ENCODE data around the gene S100A3.
"Not testable (repeated sequence)": the region's sequence is repeated elsewhere in the genome, so short reads cannot be mapped to it uniquely, and the experiment has no call there.

Gene S100A3, protein sequence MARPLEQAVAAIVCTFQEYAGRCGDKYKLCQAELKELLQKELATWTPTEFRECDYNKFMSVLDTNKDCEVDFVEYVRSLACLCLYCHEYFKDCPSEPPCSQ

DNA sequence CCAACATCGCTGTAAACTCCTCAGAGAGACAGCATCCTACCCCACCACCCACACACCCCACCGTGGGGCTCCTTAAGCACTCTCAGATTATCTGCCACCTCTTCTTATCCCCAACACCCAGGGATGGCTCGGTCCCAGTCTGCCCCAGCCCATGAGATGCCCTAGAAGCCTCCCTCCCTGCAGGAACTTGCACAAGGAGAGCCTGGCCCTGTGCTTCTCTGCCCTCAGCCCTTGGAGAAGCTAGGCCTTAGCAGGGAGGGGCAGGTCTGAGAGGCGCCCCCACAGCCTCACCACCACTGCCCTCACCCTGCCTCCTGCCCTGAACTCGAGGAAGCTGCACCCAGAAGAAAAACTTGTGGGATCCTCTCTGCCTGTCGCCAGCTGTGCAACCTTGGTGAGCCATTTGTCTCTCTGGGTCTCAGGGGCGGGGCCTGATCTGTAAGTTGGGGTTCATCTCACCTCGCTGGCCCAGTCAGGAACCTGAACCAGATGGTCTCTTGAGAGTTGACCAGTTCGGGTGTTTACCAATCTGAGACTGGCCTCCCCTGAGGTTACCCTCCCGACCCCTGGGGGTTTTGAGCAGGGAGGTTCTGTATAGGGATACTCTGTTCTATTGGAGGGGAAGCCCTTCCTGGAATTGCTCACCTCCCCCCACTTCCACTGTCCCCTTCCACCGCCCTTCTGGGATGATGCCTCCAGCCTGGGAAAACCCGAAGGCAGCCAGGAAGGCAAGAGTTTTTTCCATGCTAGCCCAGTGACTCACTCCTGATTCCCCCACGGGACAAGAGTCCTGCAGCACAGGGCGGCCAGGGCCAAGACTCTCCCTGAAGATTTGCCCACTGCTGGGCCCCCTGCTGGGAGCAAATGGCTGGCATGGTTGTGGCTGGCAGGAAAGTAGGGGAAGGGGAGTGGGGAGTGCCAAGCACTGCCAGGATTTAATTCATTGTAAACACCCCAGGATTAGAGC, at the start of gene S100A3:
TSS of gene S100A3 (minus strand) at position 537 of the 967 bp plus-strand sequence. CDS start 773 bp downstream, outside the sequence.
- DNase-seq, result no peak

DNA sequence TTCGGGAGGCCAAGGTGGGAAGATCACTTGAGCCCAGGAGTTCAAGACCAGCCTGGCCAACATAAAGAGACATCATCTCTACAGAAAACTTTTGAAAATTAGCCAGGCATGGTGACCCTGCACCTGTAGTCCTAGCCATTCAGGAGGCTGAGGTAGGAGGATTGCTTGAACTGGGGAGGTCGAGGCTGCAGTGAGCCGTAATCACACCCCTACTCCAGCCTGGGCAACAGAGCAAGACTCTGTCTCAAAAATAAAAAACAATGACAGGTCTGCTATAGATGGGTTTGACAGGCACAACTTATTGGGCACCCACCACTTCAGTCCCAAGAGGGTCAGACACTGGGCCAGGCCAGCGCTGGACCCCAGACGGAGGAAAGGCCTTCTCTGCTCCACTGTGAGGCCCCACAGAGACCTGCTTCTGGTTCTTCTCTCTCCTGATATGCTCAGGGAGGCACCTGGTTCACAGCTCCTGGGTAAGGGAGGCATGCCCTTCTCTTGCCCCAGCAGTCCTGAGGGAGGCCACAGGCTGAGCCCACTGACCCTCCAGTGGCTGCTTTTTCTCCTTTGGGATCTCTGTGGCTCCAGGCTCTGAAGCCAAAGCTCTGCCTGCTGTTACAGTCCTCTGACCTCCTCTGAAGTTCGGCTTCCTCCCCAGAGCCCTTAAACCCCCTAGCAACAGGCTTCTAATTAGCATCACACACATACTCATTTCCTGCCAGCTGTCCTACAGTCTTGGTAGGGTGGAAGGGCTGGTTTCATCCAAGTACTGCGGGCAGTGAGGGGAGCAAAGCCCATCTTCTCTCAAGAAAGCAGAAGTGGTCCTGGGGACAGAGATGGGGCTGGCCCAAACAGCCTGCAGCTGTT, 49.5 kb upstream of the S100A3 start:
- no peak for DNase-seq

DNA sequence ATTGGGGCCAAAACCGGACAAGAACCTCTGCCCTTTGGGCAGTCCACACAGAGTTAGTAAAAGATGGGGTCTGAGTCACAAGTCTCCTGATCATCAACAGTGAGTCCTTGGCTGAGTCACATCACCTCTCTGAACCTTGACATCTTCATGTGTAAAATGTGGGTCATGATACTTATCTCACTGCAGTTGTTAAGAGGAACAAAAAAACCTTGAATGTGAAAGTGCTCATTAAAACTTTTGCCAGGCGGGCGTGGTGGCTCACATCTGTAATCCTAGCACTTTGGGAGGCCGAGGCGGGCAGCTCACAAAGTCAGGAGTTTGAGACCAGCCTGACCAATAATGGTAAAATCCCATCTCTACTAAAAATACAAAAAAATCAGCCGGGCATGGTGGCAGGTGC, 48.1 kb upstream of the S100A3 start:
- DNase-seq, result no peak

DNA sequence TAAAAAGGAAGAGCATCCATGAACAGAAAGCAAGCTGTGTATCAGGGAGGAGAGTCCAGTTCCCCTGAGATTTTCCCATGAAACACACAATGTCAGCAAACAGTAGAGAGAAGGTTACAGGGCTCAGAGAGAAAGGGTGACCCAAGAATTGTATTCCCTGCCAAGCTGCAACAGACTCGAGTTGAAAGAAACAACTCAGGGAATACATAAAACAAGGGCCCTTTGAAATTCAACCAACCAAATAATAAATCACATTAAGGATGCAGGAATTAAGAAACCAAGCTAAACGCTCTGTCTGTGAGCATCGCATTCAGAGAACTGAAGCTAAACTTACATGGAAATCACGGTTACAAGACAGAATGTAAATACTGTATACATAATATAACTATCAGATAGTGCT, 43.7 kb upstream of the S100A3 start:
- DNase-seq, result no peak

DNA sequence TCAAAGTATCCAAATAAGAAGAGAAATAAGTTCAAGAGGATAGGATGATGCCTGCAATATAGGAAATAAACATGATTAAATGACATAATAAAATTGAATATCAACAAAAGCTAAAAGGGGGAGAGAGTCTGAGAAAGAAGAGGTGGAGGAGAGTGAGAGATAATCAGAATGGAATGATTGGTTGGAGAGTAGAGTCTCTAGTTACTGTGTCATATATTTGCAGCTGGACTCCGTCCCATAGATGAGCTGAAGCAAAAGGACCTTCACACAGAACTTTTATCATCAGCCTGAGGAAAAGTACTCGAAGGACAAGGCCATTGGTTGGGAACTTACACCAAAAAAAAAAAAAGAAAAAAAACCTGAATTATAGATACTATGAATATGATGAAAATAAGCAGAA, 39.4 kb upstream of the S100A3 start:
- no peak for DNase-seq

DNA sequence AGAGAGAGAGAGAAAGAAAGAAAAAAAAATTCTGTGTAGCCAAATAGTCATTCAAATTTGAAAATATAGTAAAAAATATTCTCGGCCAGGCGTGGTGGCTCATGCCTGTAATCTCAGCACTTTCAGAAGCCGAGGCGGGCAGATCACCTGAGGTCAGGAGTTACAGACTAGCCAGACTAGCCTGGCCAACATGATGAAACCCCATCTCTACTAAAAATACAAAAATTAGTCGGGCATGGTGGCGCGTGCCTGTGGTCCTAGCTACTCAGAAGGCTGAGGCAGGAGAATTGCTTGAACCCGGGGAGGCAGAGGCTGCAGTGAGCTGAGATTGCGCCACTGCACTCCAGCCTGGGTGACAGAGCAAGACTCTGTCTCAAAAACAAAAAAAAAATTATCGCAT, 39.0 kb upstream of the S100A3 start:
- not testable (repeated sequence) for DNase-seq

DNA sequence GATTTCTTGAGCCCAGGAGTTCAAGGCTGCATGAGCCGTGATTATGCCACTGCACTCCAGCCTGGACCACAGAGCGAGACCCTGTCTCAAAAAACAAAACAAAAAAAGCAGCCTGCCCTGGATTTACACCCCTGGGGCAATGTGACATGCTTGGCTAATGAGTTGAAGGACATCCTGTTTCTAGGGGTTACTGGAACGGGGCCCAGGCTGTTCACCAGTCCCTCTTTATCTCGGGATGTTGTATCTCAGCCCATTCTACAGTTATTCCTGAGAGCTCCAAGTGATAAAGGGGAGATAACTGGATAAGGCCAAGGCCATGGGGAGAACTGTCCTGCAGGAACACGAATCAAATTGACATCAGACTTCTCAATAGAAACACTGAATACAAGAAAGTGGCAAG, 38.3 kb upstream of the S100A3 start:
- DNase-seq, result no peak

DNA sequence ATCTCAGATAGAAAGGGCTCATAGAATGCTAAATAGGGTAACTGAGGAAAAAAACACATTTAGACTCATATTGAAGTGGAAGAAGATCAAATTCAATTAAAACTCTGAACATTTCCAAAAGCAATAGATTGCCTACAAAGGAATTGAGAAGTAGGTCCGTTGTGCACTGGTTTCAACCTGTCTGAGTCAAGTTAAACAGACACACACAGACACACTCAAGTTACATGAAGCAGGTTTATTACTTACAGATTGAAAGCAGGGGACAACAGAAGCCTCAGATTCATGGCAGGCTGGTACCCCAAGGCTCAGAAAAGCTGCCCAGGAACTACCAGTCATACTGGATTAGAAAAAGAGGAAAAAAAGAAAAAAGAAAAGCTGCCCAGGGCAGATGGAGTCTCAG, 37.3 kb upstream of the S100A3 start:
- no peak for DNase-seq

DNA sequence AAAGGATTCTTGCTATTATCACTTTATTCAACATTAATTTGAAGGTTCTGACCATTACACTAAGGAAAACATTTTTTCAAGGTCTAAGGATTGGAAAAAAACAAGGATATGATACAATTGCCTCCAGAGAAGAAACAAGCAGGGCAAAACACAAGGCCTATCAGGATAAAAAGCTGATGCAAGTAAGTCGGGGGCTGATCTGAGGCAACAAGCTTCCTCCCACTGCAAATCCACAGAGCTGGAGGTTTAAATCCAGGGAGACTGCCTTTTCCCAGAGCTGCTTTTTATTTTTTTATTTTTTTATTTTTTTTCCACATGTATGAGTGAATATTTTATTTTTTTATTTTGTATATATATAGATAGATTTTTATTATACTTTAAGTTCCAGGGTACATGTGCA, 35.9 kb upstream of the S100A3 start:
- DNase-seq, result no peak

DNA sequence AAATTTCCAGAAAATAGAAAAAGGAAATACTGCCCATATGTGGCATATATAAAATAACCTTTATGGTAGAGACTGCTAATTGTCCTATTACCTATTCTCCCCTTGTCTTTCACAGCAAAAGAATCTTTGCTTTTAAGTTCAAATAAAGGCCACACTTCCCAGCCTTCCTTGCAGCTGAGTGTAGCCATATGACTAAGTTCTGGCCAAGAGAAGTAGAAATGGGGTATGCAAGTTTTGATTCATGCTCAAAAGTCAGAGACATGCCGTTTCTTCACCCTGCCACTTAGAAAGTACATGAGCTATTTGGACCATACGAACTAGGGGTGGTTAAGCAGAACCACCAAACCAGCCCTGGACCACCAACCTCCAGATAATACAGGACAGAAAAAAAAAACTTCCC, 34.9 kb upstream of the S100A3 start:
- DNase-seq, result no peak

DNA sequence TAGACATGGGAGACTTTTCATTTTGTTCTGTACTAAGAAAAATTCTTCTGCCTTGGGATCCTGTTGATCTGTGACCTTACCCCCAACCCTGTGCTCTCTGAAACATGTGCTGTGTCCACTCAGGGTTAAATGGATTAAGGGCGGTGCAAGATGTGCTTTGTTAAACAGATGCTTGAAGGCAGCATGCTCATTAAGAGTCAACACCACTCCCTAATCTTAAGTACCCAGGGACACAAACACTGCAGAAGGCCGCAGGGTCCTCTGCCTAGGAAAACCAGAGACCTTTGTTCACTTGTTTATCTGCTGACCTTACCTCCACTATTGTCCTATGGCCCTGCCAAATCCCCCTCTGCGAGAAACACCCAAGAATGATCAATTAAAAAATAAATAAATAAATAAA, 34.5 kb upstream of the S100A3 start:
- not testable (repeated sequence) for DNase-seq

DNA sequence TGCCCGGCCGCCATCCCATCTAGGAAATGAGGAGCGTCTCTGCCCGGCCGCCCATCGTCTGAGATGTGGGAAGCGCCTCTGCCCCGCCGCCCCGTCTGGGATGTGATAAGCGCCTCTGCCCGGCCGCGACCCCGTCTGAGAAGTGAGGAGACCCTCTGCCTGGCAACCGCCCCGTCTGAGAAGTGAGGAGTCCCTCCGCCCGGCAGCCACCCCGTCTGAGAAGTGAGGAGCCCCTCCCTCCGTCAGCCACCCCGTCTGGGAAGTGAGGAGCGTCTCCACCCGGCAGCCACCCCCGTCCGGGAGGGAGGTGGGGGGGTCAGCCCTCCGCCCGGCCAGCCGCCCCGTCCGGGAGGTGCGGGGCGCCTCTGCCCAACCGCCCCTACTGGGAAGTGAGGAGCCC, 33.8 kb upstream of the S100A3 start:
- DNase-seq, result not testable (repeated sequence)

DNA sequence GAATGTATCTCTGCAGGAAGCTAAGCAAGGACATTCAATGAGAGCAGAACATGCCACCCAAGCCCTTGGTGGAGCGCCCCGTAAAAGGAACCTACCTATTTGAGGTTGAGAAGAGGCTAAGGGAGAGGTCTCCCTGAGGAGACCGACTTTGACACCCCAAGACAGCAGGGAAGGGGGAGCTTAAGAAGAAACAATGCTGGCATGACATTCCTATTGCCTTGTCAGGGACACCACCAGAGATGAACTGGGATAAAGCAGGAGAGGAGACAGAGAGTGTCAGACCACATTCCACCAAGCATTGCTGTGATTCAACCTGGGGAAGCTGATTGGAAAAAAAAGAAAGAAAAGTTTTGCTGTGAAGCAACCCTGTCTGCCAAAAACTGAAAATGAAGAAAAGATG, 29.9 kb upstream of the S100A3 start:
- DNase-seq, result no peak

DNA sequence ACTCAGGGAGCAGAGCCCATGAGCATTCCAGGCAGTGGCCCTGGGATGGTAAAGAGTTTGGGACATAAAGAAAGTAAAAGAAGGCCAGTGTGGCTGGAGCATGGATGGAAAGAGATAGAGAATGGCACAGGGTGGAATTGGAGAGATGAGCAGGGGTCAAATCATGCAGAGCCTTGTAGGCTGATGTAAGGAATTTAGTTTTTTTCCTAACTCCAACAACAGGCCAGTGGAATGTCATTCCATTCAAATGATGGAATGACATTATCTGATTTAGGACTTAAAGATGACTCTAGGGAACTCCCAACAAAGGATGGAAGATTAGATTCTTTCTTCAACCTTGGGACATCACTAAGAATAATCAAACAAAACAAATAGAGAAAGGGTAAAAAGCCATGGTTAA, 29.4 kb upstream of the S100A3 start:
- no peak for DNase-seq

DNA sequence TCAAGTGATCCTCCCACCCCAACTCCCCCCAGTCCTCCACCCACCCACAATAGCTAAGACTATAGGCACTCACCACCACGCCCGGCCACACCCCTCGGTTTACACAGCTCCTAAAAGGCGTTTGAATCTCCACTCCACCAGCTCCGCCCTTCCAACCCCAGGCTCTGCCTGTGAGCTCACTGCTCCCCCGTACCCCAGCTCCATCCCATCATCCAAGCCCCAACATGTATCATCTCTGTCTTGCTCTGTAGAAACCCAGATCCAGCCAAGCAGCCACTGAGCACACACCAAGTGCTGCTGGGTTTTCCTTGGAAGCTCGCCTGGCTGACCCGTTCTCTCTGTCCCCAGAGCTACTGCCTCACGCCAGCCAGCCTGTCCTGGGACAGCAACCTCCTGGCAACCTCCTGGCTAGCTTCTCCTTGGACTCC, 28.6 kb upstream of the S100A3 start:
- no peak for DNase-seq

DNA sequence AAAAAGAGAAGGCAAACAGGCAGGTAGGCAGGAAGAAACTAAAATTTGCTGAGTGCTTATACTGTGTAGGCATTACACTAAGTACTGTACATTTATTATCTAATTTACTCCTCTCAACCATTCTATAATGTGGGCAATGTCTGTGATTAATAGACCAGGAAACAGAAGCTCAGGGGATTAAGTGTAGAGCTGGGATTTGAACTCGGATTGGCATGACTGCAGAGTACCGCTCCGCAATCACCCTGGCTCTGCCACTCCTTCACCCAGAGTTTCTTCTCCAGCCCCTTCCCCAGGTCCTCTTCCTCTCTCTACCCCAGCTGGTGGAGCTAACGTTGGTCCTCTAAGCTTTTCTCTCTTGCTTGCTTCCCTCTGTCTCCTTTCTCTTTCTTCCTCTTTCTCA, 28.1 kb upstream of the S100A3 start:
- no peak for DNase-seq

DNA sequence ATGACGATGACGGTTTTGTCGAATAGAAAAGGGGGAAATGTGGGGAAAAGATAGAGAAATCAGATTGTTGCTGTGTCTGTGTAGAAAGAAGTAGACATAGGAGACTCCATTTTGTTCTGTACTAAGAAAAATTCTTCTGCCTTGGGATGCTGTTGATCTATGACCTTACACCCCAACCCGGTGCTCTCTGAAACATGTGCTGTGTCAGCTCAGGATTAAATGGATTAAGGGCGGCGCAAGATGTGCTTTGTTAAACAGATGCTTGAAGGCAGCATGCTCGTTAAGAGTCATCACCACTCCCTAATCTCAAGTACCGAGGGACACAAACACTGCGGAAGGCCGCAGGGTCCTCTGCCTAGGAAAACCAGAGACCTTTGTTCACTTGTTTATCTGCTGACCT, 26.4 kb upstream of the S100A3 start:
- not testable (repeated sequence) for DNase-seq

DNA sequence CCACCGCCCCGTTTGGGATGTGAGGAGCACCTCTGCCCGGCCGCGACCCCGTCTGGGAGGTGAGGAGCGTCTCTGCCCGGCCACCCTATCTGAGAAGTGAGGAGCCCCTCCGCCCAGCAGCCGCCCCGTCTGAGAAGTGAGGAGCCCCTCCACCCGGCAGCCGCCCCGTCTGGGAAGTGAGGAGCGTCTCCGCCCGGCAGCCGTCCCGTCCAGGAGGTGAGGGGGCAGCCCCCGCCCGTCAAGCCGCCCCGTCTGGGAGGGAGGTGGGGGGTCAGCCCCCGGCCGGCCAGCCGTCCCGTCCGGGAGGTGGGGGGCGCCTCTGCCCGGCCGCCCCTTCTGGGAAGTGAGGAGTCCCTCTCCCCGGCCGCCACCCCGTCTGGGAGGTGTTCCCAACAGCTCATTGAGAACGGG, 26.0 kb upstream of the S100A3 start:
- DNase-seq, result not testable (repeated sequence)

DNA sequence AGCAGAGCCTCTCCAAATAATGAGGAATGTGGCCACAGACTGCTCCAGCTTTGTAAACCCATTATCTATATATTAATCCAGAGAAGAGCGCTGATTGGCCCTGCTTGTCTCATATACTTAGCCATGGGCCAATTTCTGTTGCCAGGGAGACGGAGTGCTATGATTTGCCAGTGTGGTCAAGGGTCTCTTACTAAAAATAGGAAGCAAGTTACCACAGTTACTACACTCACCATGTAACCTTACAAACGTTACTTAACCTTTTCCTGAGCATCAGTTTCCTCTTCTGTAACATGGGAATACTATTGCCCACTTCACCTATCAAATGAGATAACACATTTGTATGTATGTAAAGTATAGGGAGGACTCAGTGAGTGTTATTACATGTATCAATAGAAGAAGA, 24.3 kb upstream of the S100A3 start:
- DNase-seq, result no peak

DNA sequence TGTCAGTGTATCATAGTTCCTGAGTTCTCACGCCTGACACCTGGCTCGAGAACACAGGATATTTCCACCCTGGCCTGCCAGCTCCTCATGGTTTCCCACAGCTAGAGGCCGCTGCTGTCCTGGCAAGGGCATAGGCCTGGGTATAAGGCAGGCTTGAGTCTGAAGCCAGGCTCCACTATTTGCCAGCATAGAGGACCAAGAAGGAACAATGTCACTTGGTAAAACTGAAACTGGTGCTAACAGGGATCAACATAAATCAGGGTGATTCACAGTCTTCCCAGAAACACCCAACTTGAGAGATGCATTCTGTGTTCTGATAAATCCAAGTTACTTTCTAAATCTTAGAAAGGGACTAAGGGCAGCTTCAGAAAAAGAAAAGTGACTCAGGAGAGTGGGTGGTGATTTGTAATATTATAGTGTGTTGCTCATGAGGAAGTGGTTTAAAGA, 23.5 kb upstream of the S100A3 start:
- peak; percentile 51 to 61 for DNase-seq

DNA sequence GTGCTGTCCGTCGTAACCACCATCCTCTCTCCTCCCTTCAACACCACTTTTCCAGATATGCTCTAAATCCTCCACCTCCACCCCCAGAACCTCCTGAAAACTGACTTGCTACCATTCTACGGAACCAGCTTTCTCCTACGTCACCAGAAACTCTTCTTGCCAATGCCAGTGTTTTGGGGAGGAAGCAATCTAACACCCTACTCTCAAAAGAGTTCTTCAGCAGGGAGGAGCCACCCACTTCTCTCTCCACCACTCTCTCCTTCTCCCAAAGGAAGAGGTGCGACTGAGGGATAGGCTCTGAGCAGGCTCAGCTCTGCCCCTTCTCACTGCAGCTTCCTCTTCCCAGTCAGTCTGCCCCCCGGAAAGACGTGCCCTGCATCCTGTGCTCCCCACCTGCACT, 22.6 kb upstream of the S100A3 start:
- DNase-seq, result no peak

DNA sequence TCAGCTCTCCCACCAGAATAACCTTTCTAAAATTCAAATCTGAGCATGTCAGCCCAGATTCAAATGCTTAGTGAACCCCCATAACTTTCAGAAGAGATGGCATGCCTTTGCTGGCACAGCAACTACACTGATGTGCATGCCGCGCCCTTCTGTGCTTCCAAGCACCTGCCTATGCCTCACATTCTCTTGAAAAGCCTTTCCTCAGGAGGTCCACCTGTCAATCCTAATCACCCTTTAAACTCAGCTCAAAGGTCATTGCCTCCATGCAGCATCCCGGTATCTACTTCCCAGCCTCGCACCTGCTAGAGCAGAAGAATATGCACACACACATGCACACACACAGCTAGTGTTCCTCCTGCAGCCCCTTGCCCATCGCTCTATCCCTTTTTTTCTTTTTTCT, 21.8 kb upstream of the S100A3 start:
- no peak for DNase-seq

DNA sequence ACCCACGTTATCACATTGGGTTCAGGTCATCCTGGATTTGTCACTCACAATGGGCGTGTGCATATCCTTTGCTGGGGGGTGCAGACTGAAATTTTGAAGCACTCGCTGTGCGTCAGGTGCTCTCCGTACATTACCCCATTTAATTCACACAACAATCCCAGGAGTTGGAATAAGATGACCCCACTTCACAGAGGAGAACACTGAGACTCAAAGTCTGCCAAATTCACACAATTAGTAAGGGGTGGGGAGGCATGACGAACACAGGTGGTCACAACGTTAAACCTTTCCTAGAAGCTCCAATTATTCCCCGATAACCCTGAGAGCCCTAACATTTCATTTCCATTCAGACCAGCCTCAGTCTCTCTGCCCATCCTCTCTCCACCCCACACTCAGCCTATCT, 20.4 kb upstream of the S100A3 start:
- no peak for DNase-seq
